CD4-positive, alpha-beta T cell (primary cell): ENCODE results near the gene LHFPL6. TPM values are rescaled to one million over a fixed set of nuclear protein-coding genes. Genes with fewer than 3 reads are reported as not detected.

Experiments used
- ATAC-seq: fragments of 200-7000 bp; cut with Tn5 transposase; one replicate; pipeline ENCODE4 v1.10.0; 2022; ENCODE audit warnings: mild to moderate bottlenecking; ENCODE audit not compliant: poor library complexity
- CTCF ChIA-PET: fragments of 350-600 bp; sonication (Branson Sonifier 250); formaldehyde crosslinking; loops from one replicate; lab custom pipeline; 2021; ENCODE audit warnings: antibody characterized with exemption, inconsistent platforms; lab: Charles Lee
- POLR2A ChIA-PET: fragments of 350-600 bp; sonication (Branson Sonifier 250); formaldehyde crosslinking; loops from one replicate; lab custom pipeline; 2021; ENCODE audit warnings: antibody characterized with exemption, inconsistent platforms; lab: Charles Lee
- DNase-seq, 14 experiments: peaks; one replicate each; pipeline ENCODE4 v3.0.0-alpha.2; 2013 to 2020; ENCODE audit warnings: mixed read lengths in 2 of 14
- H3K27ac ChIP-seq, 2 donors: one replicate each; pipeline versions ENCODE4 v1.5.1 to v1.7.0; 2013; ENCODE audit warnings: low read length in 2 of 2, low read depth in 1 of 2, mild to moderate bottlenecking in 1 of 2
- H3K27me3 ChIP-seq, 2 experiments: 1 replicate in 1 of 2; 2 replicates in 1 of 2; pipeline versions ENCODE4 v1.6.1 to v1.7.0; 2013; ENCODE audit warnings: low read length in 2 of 2, control low read depth in 1 of 2, mild to moderate bottlenecking in 1 of 2, moderate library complexity in 1 of 2; ENCODE audit not compliant: insufficient read depth in 2 of 2, control insufficient read depth in 1 of 2
- H3K36me3 ChIP-seq: one replicate; pipeline ENCODE4 v1.6.1; 2013; ENCODE audit warnings: low read length, control low read depth; ENCODE audit not compliant: insufficient read depth
- H3K4me1 ChIP-seq: one replicate; pipeline ENCODE4 v1.6.1; 2013; ENCODE audit warnings: low read length, control low read depth; ENCODE audit not compliant: insufficient read depth
- H3K4me3 ChIP-seq: one replicate; pipeline ENCODE4 v1.5.1; 2013; ENCODE audit warnings: mild to moderate bottlenecking, low read length, moderate library complexity
- H3K9me3 ChIP-seq, 2 experiments: 1 replicate in 1 of 2; 2 replicates in 1 of 2; pipeline versions ENCODE4 v1.6.1 to v1.7.0; 2013; ENCODE audit warnings: low read length in 2 of 2, mild to moderate bottlenecking in 2 of 2, control low read depth in 1 of 2, moderate library complexity in 1 of 2; ENCODE audit not compliant: control insufficient read depth in 1 of 2, insufficient read depth in 1 of 2
- H3K27ac Mint-ChIP-seq: one replicate; pipeline ENCODE4 v1.8.0; 2020; ENCODE audit warnings: mixed read lengths
- H3K27me3 Mint-ChIP-seq: one replicate; pipeline ENCODE4 v1.8.0; 2021; ENCODE audit warnings: mixed read lengths
- H3K36me3 Mint-ChIP-seq: one replicate; pipeline ENCODE4 v1.8.0; 2021; ENCODE audit warnings: low read depth, mixed read lengths
- H3K4me1 Mint-ChIP-seq: one replicate; pipeline ENCODE4 v1.8.0; 2021; ENCODE audit warnings: low read depth, mixed read lengths
- H3K4me3 Mint-ChIP-seq: one replicate; pipeline ENCODE4 v1.8.0; 2020; ENCODE audit warnings: mild to moderate bottlenecking, mixed read lengths
- H3K9me3 Mint-ChIP-seq: one replicate; pipeline ENCODE4 v1.8.0; 2020; ENCODE audit warnings: mixed read lengths
- intact Hi-C, 2 experiments: fragments of 100-400 bp; cut with DNase I in 1 of 2; cut with micrococcal nuclease in 1 of 2; formaldehyde crosslinking; loops; one replicate each; pipeline versions ENCODE4 v1.15.1 to v1.9.0; 2023 to 2025; cut with DNase I, micrococcal nuclease
- total RNA-seq, 174 experiments: library from RNA in 2 of 174; stranded (reverse) in 2 of 174; gene quantifications; one replicate each; pipeline ENCODE4 v1.2.3 and lab custom pipeline; 2021 to 2026
- TF ChIP-seq, protein P1 (sequence below): fragments of 200-600 bp; IDR thresholded peaks from one replicate; pipeline ENCODE4 v1.8.0; 2022; ENCODE audit warnings: antibody characterized with exemption, mild to moderate bottlenecking

Gene LHFPL6
- total RNA-seq, 2 experiments from 2014 or later, result not detected

- Mint-ChIP-seq H3K27me3 (peaks cover 41% of the 10 kb centered on the region), H3K27ac (no peak overlapping the region), H3K4me1 (no peaks in the 10 kb centered on the region), H3K36me3 (no peaks in the 10 kb centered on the region), H3K4me3 (no peak overlapping the region), H3K9me3 (no peaks in the 10 kb centered on the region)
- TF ChIP-seq, protein P1, sequence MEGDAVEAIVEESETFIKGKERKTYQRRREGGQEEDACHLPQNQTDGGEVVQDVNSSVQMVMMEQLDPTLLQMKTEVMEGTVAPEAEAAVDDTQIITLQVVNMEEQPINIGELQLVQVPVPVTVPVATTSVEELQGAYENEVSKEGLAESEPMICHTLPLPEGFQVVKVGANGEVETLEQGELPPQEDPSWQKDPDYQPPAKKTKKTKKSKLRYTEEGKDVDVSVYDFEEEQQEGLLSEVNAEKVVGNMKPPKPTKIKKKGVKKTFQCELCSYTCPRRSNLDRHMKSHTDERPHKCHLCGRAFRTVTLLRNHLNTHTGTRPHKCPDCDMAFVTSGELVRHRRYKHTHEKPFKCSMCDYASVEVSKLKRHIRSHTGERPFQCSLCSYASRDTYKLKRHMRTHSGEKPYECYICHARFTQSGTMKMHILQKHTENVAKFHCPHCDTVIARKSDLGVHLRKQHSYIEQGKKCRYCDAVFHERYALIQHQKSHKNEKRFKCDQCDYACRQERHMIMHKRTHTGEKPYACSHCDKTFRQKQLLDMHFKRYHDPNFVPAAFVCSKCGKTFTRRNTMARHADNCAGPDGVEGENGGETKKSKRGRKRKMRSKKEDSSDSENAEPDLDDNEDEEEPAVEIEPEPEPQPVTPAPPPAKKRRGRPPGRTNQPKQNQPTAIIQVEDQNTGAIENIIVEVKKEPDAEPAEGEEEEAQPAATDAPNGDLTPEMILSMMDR, result no peak
- no peak overlapping the region for H3K27ac ChIP-seq
- H3K4me3 ChIP-seq, result no peak overlapping the region
- no peaks in the 10 kb centered on the region for H3K36me3 ChIP-seq
- no peaks in the 10 kb centered on the region for H3K4me1 ChIP-seq
- no peak for ATAC-seq
- no peak for DNase-seq
- intact Hi-C loops, result no loop called here
- H3K9me3 ChIP-seq, result no peaks in the 10 kb centered on the region
- H3K27me3 ChIP-seq, result peaks cover 0 to 6% of the 10 kb centered on the region in 2 experiments
- ChIA-PET CTCF (no interaction called here), POLR2A (no interaction called here)
Observed at GRCh38 chr13:39561971-39562370, 41.0 kb downstream of the LHFPL6 start.

DNA sequence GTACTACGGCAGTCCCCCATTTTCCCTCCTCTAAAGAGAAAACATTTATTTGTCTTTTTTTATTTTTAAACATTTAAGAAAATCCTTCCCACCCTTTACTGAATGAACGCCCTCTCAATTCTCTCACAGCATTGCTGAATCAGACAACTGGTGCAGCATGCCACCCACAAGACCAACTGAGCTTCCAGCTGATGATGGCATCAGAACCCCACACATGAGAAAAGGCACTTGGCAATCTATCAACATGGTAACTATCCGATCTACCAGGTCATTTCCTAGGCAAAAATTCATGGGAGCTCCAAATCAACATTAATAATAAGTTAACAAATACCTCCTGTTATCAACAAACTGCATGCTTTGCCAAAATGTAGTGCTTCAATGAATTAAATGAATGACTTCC, 43.1 kb downstream of the LHFPL6 start:
- Mint-ChIP-seq H3K27ac (no peak overlapping the region), H3K36me3 (no peaks in the 10 kb centered on the region), H3K4me1 (no peaks in the 10 kb centered on the region), H3K27me3 (peaks cover 36% of the 10 kb centered on the region), H3K9me3 (no peaks in the 10 kb centered on the region), H3K4me3 (no peak overlapping the region)
- Histone ChIP-seq H3K36me3 (no peaks in the 10 kb centered on the region), H3K27ac (no peak overlapping the region), H3K9me3 (no peaks in the 10 kb centered on the region), H3K27me3 (peaks cover 0 to 6% of the 10 kb centered on the region in 2 experiments), H3K4me3 (no peak overlapping the region), H3K4me1 (no peaks in the 10 kb centered on the region)
- intact Hi-C loops, result no loop called here
- DNase-seq, result no peak
- POLR2A ChIA-PET, result no interaction called here
- TF ChIP-seq, protein P1, result no peak
- no peak for ATAC-seq
- CTCF ChIA-PET, result no interaction called here

DNA sequence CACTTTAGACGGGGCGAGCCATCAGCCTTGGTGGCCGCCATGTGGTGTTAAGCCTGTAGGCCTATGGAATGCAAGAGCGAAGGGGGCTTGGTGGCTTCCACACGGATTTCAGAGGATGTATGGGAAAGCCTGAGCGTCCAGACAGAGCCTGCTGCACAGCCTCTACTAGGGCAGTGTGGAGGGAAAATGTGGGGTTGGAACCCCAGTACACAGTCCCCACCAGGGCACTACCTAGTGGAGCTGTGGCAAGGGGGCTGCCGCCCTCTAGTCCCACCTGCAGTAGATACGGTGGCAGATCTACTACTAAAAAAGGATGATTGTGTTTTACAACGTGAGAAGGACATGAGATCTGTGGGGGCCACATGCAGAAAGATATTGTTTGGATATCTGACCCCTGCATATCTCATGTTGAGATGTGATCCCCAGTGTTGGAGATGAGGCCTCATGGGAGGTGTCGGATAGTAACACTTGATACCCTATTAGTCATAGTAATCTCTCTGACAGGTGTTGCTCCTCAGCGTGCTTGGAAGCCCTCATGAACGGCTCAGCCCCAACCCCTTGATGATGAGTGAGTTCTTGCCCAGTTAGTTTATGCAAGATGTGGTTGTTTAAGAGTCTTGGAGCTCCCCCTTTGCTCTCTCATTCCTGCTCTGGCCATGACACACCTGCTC, 45.6 kb downstream of the LHFPL6 start:
- Mint-ChIP-seq H3K4me1 (no peaks in the 10 kb centered on the region), H3K9me3 (no peaks in the 10 kb centered on the region), H3K36me3 (no peaks in the 10 kb centered on the region), H3K27ac (no peak overlapping the region), H3K4me3 (no peak overlapping the region), H3K27me3 (peaks cover 26% of the 10 kb centered on the region)
- no peak overlapping the region for H3K4me3 ChIP-seq
- TF ChIP-seq, protein P1, result no peak
- POLR2A ChIA-PET, result no interaction called here
- DNase-seq, result no peak
- H3K4me1 ChIP-seq, result no peaks in the 10 kb centered on the region
- ATAC-seq, result no peak
- H3K27me3 ChIP-seq, result peaks cover 0 to 6% of the 10 kb centered on the region in 2 experiments
- H3K27ac ChIP-seq, result no peak overlapping the region
- H3K9me3 ChIP-seq, result no peaks in the 10 kb centered on the region
- CTCF ChIA-PET, result no interaction called here
- H3K36me3 ChIP-seq, result no peaks in the 10 kb centered on the region
- intact Hi-C loops, result no loop called here
